Endothelial cell of umbilical vein (primary cell): ENCODE measurements around the gene GBP3.

Experiments used
- EZH2 ChIP-seq: IDR thresholded peaks from 2 replicates; pipeline ENCODE4 v1.6.1; 2012; ENCODE audit warnings: borderline replicate concordance, low read depth, mild to moderate bottlenecking, moderate library complexity, low read length, inconsistent platforms; ENCODE audit not compliant: severe bottlenecking
- MAX ChIP-seq: IDR thresholded peaks from 2 replicates; pipeline ENCODE4 v1.6.1; 2011; ENCODE audit not compliant: insufficient read depth, insufficient read length
- POLR2A ChIP-seq: IDR thresholded peaks from 2 replicates; pipeline ENCODE4 v1.6.1; 2012; ENCODE audit warnings: low read depth, mild to moderate bottlenecking, control low read depth, low read length
- POLR2AphosphoS5 ChIP-seq: IDR thresholded peaks from 2 replicates; pipeline ENCODE4 v1.6.1; 2012; ENCODE audit warnings: low read depth, mild to moderate bottlenecking, control low read depth, low read length, moderate library complexity; ENCODE audit not compliant: insufficient read depth
- TF ChIP-seq, protein P1 (sequence below), 2 donors: IDR thresholded peaks; 1 replicate in 1 of 2; 2 replicates in 1 of 2; pipeline ENCODE4 v1.5.1; 2011; ENCODE audit warnings: low read length in 2 of 2, mild to moderate bottlenecking in 2 of 2, moderate library complexity in 2 of 2, control low read depth in 1 of 2, inconsistent platforms in 1 of 2, low read depth in 1 of 2; ENCODE audit not compliant: insufficient read depth in 1 of 2; ENCODE audit errors: extremely low read depth in 1 of 2

GRCh38 chr1:89047734-89048133 lies 25.1 kb upstream of the GBP3 start:
- TF ChIP-seq, protein P1, sequence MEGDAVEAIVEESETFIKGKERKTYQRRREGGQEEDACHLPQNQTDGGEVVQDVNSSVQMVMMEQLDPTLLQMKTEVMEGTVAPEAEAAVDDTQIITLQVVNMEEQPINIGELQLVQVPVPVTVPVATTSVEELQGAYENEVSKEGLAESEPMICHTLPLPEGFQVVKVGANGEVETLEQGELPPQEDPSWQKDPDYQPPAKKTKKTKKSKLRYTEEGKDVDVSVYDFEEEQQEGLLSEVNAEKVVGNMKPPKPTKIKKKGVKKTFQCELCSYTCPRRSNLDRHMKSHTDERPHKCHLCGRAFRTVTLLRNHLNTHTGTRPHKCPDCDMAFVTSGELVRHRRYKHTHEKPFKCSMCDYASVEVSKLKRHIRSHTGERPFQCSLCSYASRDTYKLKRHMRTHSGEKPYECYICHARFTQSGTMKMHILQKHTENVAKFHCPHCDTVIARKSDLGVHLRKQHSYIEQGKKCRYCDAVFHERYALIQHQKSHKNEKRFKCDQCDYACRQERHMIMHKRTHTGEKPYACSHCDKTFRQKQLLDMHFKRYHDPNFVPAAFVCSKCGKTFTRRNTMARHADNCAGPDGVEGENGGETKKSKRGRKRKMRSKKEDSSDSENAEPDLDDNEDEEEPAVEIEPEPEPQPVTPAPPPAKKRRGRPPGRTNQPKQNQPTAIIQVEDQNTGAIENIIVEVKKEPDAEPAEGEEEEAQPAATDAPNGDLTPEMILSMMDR (IDR thresholded peaks at IDR 0.05; ENCODE audit: extremely low read depth in 1 of 2, insufficient read depth in 1 of 2, low read depth in 1 of 2, low read length in 2 of 2): no peak
- TF ChIP-seq MAX (no peak), POLR2A (no peak), EZH2 (no peak), POLR2AphosphoS5 (no peak)
